GM12878 (cell line): ENCODE data around the gene IQCK. TPM values are rescaled to one million over a fixed set of nuclear protein-coding genes. Genes with fewer than 3 reads are reported as not detected.

ENCODE experiments used
- ATAC-seq: fragments of 200-7000 bp; cut with Tn5 transposase; 3 replicates; pipeline ENCODE4 v1.9.1; 2020; ENCODE audit warnings: mild to moderate bottlenecking, moderate library complexity
- BruUV-seq: library from RNA; stranded (reverse); fragments of 400-500 nt; replicated peaks from 2 replicates; lab custom pipeline; 2021; lab: Mats Ljungman, UMichigan
- CTCF ChIA-PET: fragments of 300-600 bp; sonication (Branson Sonifier 250); formaldehyde crosslinking; extraction: SDS; loops from one replicate; lab custom pipeline; 2021; ENCODE audit warnings: inconsistent platforms; lab: Yijun Ruan, JAX
- POLR2A ChIA-PET: fragments of 350-600 bp; formaldehyde crosslinking; extraction: SDS; loops from one replicate; lab custom pipeline; 2021; ENCODE audit warnings: inconsistent platforms; lab: Charles Lee
- RAD21 ChIA-PET: fragments of 300-600 bp; sonication (Branson Sonifier 250); formaldehyde crosslinking; loops from one replicate; lab custom pipeline; 2023; ENCODE audit warnings: antibody characterized with exemption; ENCODE audit not compliant: unreplicated experiment; lab: Charles Lee
- SMC1A ChIA-PET: fragments of 300-600 bp; sonication (Branson Sonifier 250); formaldehyde crosslinking; loops from one replicate; lab custom pipeline; 2023; ENCODE audit not compliant: unreplicated experiment, uncharacterized antibody; lab: Charles Lee
- DNase-seq: peaks from one replicate; pipeline ENCODE4 v3.0.0-alpha.2; 2011; ENCODE audit warnings: low read depth, low spot score
- FAIRE-seq: peaks from 3 replicates; lab custom pipeline; 2011; peaks lifted over from hg19 to GRCh38; lab: Jason Lieb, UNC
- H2AFZ ChIP-seq: 2 replicates; pipeline ENCODE4 v1.6.0; 2011; ENCODE audit warnings: low read depth, low read length, control low read depth; ENCODE audit not compliant: control insufficient read depth
- H3K27ac ChIP-seq: 2 replicates; pipeline ENCODE4 v1.5.1; 2011; ENCODE audit warnings: control low read depth; ENCODE audit not compliant: control insufficient read depth, insufficient read depth
- H3K27me3 ChIP-seq, 2 experiments: replicated peaks in 1 of 2; 2 replicates each; pipeline versions ENCODE4 v1.6.0 to v1.6.1; 2011; ENCODE audit warnings: low read length in 1 of 2; ENCODE audit not compliant: control insufficient read depth in 2 of 2, insufficient read depth in 2 of 2
- H3K36me3 ChIP-seq, 2 experiments: 2 replicates each; pipeline ENCODE4 v1.5.1; 2011; ENCODE audit warnings: low read length in 1 of 2; ENCODE audit not compliant: control insufficient read depth in 2 of 2, insufficient read depth in 2 of 2
- H3K4me1 ChIP-seq: 2 replicates; pipeline ENCODE4 v1.6.1; 2011; ENCODE audit warnings: mild to moderate bottlenecking, low read length, moderate library complexity, mixed read lengths; ENCODE audit not compliant: control insufficient read depth, insufficient read depth
- H3K4me2 ChIP-seq: 2 replicates; pipeline ENCODE4 v1.6.0; 2011; ENCODE audit warnings: control low read depth; ENCODE audit not compliant: control insufficient read depth, insufficient read depth
- H3K4me3 ChIP-seq: fragments of 200-600 bp; sonication (generic); 2 replicates; pipeline ENCODE4 v1.5.1; 2016
- H3K79me2 ChIP-seq: 2 replicates; pipeline ENCODE4 v1.6.0; 2011; ENCODE audit warnings: low read length; ENCODE audit not compliant: control insufficient read depth, insufficient read depth
- H3K9ac ChIP-seq: 2 replicates; pipeline ENCODE4 v1.8.0; 2011; ENCODE audit warnings: low read length, control low read depth, mixed read lengths; ENCODE audit not compliant: control insufficient read depth, insufficient read depth
- H3K9me3 ChIP-seq: replicated peaks from 3 replicates; pipeline ENCODE4 v1.5.1; 2011; ENCODE audit warnings: mild to moderate bottlenecking, low read length; ENCODE audit not compliant: control insufficient read depth, insufficient read depth
- H4K20me1 ChIP-seq: 2 replicates; pipeline ENCODE4 v1.6.0; 2011; ENCODE audit not compliant: control insufficient read depth, insufficient read depth
- ATF7 ChIP-seq: fragments of 450-650 bp; IDR thresholded peaks from 2 replicates; pipeline ENCODE4 v1.6.1; 2016; ENCODE audit warnings: low read depth, mild to moderate bottlenecking
- BACH1 ChIP-seq: fragments of 450-650 bp; IDR thresholded peaks from 2 replicates; pipeline ENCODE4 v1.6.1; 2017; ENCODE audit warnings: mild to moderate bottlenecking, borderline replicate concordance
- FOXK2 ChIP-seq: fragments of 450-650 bp; IDR thresholded peaks from 2 replicates; pipeline ENCODE4 v1.6.1; 2017; ENCODE audit warnings: mild to moderate bottlenecking, moderate library complexity
- GATAD2B ChIP-seq: fragments of 450-650 bp; conservative IDR thresholded peaks from 2 replicates; pipeline ENCODE4 v1.6.1; 2017; ENCODE audit warnings: low read depth, mild to moderate bottlenecking, moderate library complexity
- IKZF1 ChIP-seq: fragments of 450-650 bp; conservative IDR thresholded peaks from 2 replicates; pipeline ENCODE4 v1.6.1; 2017; ENCODE audit warnings: antibody characterized with exemption, mild to moderate bottlenecking
- IKZF2 ChIP-seq, 2 experiments: fragments of 450-650 bp; IDR thresholded peaks; 2 replicates each; pipeline ENCODE4 v1.6.1; 2017; ENCODE audit warnings: mild to moderate bottlenecking in 2 of 2, moderate library complexity in 2 of 2
- MYB ChIP-seq: fragments of 150-350 bp; IDR thresholded peaks from 2 replicates; pipeline ENCODE4 v1.6.1; 2014; ENCODE audit warnings: mild to moderate bottlenecking, low read depth, low read length, borderline replicate concordance
- MYC ChIP-seq: IDR thresholded peaks from 2 replicates; pipeline ENCODE4 v1.6.1; 2011; ENCODE audit warnings: mild to moderate bottlenecking, low read length, moderate library complexity, inconsistent platforms; ENCODE audit not compliant: insufficient read depth, insufficient replicate concordance, insufficient read length, severe bottlenecking
- NFXL1 ChIP-seq: fragments of 450-650 bp; IDR thresholded peaks from 2 replicates; pipeline ENCODE4 v1.6.1; 2017; ENCODE audit warnings: antibody characterized with exemption, mild to moderate bottlenecking, borderline replicate concordance
- NFYB ChIP-seq: IDR thresholded peaks from 2 replicates; pipeline ENCODE4 v1.6.1; 2011; ENCODE audit warnings: low read depth, mild to moderate bottlenecking, low read length, improper control_type of control experiment, moderate library complexity; ENCODE audit not compliant: insufficient read depth
- PAX8 ChIP-seq: fragments of 450-650 bp; IDR thresholded peaks from 2 replicates; pipeline ENCODE4 v1.6.1; 2017; ENCODE audit warnings: mild to moderate bottlenecking, moderate library complexity
- POLR2A ChIP-seq: IDR thresholded peaks from 2 replicates; pipeline ENCODE4 v1.6.1; 2011; ENCODE audit warnings: low read depth, mild to moderate bottlenecking, low read length
- POLR2AphosphoS2 ChIP-seq: IDR thresholded peaks from 2 replicates; pipeline ENCODE4 v1.6.1; 2011; ENCODE audit warnings: low read depth, mild to moderate bottlenecking, low read length, improper control_type of control experiment, moderate library complexity
- SIX5 ChIP-seq: IDR thresholded peaks from 2 replicates; pipeline ENCODE4 v1.6.1; 2011; ENCODE audit warnings: mild to moderate bottlenecking, low read depth, low read length, moderate library complexity; ENCODE audit not compliant: severe bottlenecking
- SMAD1 ChIP-seq: fragments of 450-650 bp; IDR thresholded peaks from 2 replicates; pipeline ENCODE4 v1.6.1; 2018; ENCODE audit warnings: mild to moderate bottlenecking, low read depth; ENCODE audit not compliant: partially characterized antibody
- SUPT20H ChIP-seq: IDR thresholded peaks from 2 replicates; pipeline ENCODE4 v1.6.1; 2011; ENCODE audit warnings: low read depth, mild to moderate bottlenecking, low read length, moderate library complexity, borderline replicate concordance; ENCODE audit not compliant: control insufficient read depth
- ZSCAN29 ChIP-seq: fragments of 450-650 bp; IDR thresholded peaks from 2 replicates; pipeline ENCODE4 v1.6.1; 2017; ENCODE audit warnings: mild to moderate bottlenecking, moderate library complexity
- WGBS: methylation state at CpG from one replicate; pipeline ENCODE4 v1.1.6; 2016; ENCODE audit warnings: low lambda C conversion rate; ENCODE audit not compliant: insufficient replicate concordance, insufficient coverage; ENCODE audit errors: missing lambda C conversion rate; 5-methylcytosine and 5-hydroxymethylcytosine counted together
- in situ Hi-C: fragments of 300-500 bp; cut with MboI; formaldehyde crosslinking; loops from 9 replicates; pipeline ENCODE4 v1.14.3; 2018; ENCODE audit warnings: mixed read lengths
- intact Hi-C: fragments of 100-400 bp; cut with micrococcal nuclease; formaldehyde crosslinking; loops from one replicate; pipeline ENCODE4 v1.14.2; 2022; ENCODE audit not compliant: unreplicated experiment
- polyA plus RNA-seq, 11 experiments: library from polyadenylated mRNA; depleted of rRNA in 4 of 11; unstranded in 6 of 11; stranded (reverse) in 5 of 11; fragments of >200 nt; fragmentation: Nextera tagmentation in 4 of 11; fragmentation: Illumina TruSeq in 1 of 11; extraction: Ambion mirVana in 4 of 11; extraction: Trizol in 1 of 11; gene quantifications; 1 replicate in 1 of 11; 2 replicates in 10 of 11; pipeline versions ENCODE4 v1.2.1 to v1.2.3, GENCODE V29; 2011 to 2016; ENCODE audit warnings: inconsistent platforms in 2 of 11, missing spikeins in 2 of 11, low read depth in 1 of 11
- total RNA-seq, 4 experiments: library from RNA; depleted of rRNA in 3 of 4; stranded (reverse); fragments of >200 nt in 3 of 4; fragmentation: Illumina TruSeq in 1 of 4; extraction: Trizol in 1 of 4; gene quantifications; 2 replicates each; pipeline versions ENCODE4 v1.2.1 to v1.2.3, GENCODE V29; 2013 to 2021
- TF ChIP-seq, protein P1 (sequence below): IDR thresholded peaks from 2 replicates; pipeline ENCODE4 v1.6.1; 2011; ENCODE audit warnings: borderline replicate concordance, low read depth, mild to moderate bottlenecking, moderate library complexity, mixed read lengths, low read length; ENCODE audit not compliant: insufficient read depth; ENCODE audit errors: extremely low read length
- TF ChIP-seq, protein P2 (sequence below): fragments of 450-650 bp; formaldehyde crosslinking; IDR thresholded peaks from 2 replicates; pipeline ENCODE4 v1.4.0; 2022; ENCODE audit warnings: mild to moderate bottlenecking, moderate library complexity
- TF ChIP-seq, protein P3 (sequence below): fragments of 450-650 bp; IDR thresholded peaks from 2 replicates; pipeline ENCODE4 v1.6.1; 2017; ENCODE audit warnings: low read depth, mild to moderate bottlenecking, moderate library complexity

IQCK gene
- total and polyA plus RNA-seq, 10 of the 15 experiments (the other 5 are each of a cell fraction or from before 2014, with no cell fraction given) = 1.0 to 4.2 (median 2.4) TPM

DNA sequence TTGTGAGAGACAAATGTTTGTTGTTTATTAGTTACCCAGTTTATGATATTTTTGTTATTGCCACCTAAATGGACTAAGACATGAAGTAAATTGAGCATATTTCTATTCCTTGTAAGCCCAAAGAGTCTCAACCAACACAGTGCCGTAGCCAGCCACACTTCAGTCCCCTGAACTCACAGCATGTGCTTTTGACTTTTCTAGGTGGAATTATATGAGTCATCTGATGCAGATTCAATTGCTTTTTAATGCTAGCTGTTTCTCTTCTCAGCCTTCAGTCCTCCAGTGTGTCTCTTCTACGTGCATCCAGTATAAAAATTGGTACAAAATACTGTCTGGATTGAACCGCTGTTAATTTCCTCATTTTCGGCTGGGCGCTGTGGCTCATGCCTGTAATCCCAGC lies 39.0 kb downstream of the IQCK start:
- SMC1A ChIA-PET = no interaction called here
- no peak for FAIRE-seq
- no peaks in the 10 kb centered on the region for H3K9me3 ChIP-seq

More for the DNA sequence above, 39.0 kb downstream of the IQCK start:
- Histone ChIP-seq H2AFZ (no peak overlapping the region), H3K4me1 (no peaks in the 10 kb centered on the region), H4K20me1 (no peaks in the 10 kb centered on the region), H3K27ac (no peak overlapping the region), H3K4me3 (no peak overlapping the region), H3K36me3 (no peaks in the 10 kb centered on the region), H3K79me2 (no peaks in the 10 kb centered on the region), H3K4me2 (no peak overlapping the region), H3K27me3 (no peaks in the 10 kb centered on the region), H3K9ac (no peak overlapping the region)
- TF ChIP-seq IKZF2 (IDR thresholded peaks at IDR 0.05) (no peak), MYB (no peak), ZSCAN29 (no peak), SUPT20H (no peak), ATF7 (no peak), MYC (no peak), GATAD2B (no peak), SMAD1 (no peak), POLR2AphosphoS2 (no peak), PAX8 (no peak), IKZF1 (no peak), POLR2A (no peak), BACH1 (no peak), NFYB (no peak), SIX5 (no peak), FOXK2 (no peak), NFXL1 (no peak)
- TF ChIP-seq, protein P1, sequence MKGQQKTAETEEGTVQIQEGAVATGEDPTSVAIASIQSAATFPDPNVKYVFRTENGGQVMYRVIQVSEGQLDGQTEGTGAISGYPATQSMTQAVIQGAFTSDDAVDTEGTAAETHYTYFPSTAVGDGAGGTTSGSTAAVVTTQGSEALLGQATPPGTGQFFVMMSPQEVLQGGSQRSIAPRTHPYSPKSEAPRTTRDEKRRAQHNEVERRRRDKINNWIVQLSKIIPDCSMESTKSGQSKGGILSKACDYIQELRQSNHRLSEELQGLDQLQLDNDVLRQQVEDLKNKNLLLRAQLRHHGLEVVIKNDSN = no peak
- TF ChIP-seq, protein P2, sequence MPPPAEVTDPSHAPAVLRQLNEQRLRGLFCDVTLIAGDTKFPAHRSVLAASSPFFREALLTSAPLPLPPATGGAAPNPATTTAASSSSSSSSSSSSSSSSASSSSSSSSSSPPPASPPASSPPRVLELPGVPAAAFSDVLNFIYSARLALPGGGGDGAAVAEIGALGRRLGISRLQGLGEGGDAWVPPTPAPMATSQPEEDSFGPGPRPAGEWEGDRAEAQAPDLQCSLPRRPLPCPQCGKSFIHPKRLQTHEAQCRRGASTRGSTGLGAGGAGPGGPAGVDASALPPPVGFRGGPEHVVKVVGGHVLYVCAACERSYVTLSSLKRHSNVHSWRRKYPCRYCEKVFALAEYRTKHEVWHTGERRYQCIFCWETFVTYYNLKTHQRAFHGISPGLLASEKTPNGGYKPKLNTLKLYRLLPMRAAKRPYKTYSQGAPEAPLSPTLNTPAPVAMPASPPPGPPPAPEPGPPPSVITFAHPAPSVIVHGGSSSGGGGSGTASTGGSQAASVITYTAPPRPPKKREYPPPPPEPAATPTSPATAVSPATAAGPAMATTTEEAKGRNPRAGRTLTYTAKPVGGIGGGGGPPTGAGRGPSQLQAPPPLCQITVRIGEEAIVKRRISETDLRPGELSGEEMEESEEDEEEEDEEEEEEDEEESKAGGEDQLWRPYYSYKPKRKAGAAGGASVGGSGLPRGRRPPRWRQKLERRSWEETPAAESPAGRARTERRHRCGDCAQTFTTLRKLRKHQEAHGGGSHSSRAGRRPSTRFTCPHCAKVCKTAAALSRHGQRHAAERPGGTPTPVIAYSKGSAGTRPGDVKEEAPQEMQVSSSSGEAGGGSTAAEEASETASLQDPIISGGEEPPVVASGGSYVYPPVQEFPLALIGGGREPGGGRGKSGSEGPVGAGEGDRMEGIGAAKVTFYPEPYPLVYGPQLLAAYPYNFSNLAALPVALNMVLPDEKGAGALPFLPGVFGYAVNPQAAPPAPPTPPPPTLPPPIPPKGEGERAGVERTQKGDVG (CRISPR knock-in tag) = no peak
- TF ChIP-seq, protein P3, sequence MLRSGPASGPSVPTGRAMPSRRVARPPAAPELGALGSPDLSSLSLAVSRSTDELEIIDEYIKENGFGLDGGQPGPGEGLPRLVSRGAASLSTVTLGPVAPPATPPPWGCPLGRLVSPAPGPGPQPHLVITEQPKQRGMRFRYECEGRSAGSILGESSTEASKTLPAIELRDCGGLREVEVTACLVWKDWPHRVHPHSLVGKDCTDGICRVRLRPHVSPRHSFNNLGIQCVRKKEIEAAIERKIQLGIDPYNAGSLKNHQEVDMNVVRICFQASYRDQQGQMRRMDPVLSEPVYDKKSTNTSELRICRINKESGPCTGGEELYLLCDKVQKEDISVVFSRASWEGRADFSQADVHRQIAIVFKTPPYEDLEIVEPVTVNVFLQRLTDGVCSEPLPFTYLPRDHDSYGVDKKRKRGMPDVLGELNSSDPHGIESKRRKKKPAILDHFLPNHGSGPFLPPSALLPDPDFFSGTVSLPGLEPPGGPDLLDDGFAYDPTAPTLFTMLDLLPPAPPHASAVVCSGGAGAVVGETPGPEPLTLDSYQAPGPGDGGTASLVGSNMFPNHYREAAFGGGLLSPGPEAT = no peak
- BruUV-seq = no TSS peak
- intact Hi-C loops = no loop called here
- WGBS = 79% methylated on average over 5 of the region's 5 CpGs
- ATAC-seq = no peak
- ChIA-PET CTCF (interaction anchor here (1.2 kb wide), 1 partner anchor 629 kb away, joined by 3 read pairs; no protein-coding TSS in a partner anchor), POLR2A (no interaction called here), RAD21 (no interaction called here)
- in situ Hi-C loops = no loop called here
- DNase-seq = no peak
